H9 (cell line): ENCODE measurements around the gene SERTAD1. TPM values are rescaled to one million over a fixed set of nuclear protein-coding genes. Genes with fewer than 3 reads are reported as not detected.

Experiments used
- DNase-seq: peaks from one replicate; pipeline ENCODE4 v3.0.0-alpha.2; 2017
- H2AFZ ChIP-seq: one replicate; pipeline ENCODE4 v1.6.1; 2013; ENCODE audit warnings: mild to moderate bottlenecking, low read length, control low read depth, moderate library complexity
- H2AK5ac ChIP-seq: 2 replicates; pipeline ENCODE4 v1.6.1; 2013; ENCODE audit warnings: low read length, control low read depth, mixed read lengths; ENCODE audit not compliant: insufficient read length
- H2BK120ac ChIP-seq: one replicate; pipeline ENCODE4 v1.6.1; 2013; ENCODE audit warnings: low read depth, mild to moderate bottlenecking, low read length, control low read depth, inconsistent platforms; ENCODE audit not compliant: poor library complexity, severe bottlenecking
- H2BK12ac ChIP-seq: 2 replicates; pipeline ENCODE4 v1.6.1; 2013; ENCODE audit warnings: low read length, control low read depth, mixed read lengths, low read depth; ENCODE audit not compliant: insufficient read length
- H2BK15ac ChIP-seq: 2 replicates; pipeline ENCODE4 v1.6.1; 2013; ENCODE audit warnings: low read depth, low read length, control low read depth
- H2BK20ac ChIP-seq: one replicate; pipeline ENCODE4 v1.6.1; 2013; ENCODE audit warnings: low read depth, mild to moderate bottlenecking, low read length, control low read depth, inconsistent platforms; ENCODE audit not compliant: poor library complexity, severe bottlenecking
- H2BK5ac ChIP-seq: 2 replicates; pipeline ENCODE4 v1.6.1; 2013; ENCODE audit warnings: low read length, control low read depth, mixed read lengths; ENCODE audit not compliant: insufficient read length
- H3K14ac ChIP-seq: 2 replicates; pipeline ENCODE4 v1.6.1; 2013; ENCODE audit warnings: low read length, control low read depth; ENCODE audit not compliant: insufficient read depth
- H3K18ac ChIP-seq: 2 replicates; pipeline ENCODE4 v1.6.1; 2013; ENCODE audit warnings: low read depth, mild to moderate bottlenecking, mixed read lengths, low read length, control low read depth; ENCODE audit not compliant: insufficient read length
- H3K23ac ChIP-seq: 2 replicates; pipeline ENCODE4 v1.6.1; 2013; ENCODE audit warnings: low read length, control low read depth, mixed read lengths, low read depth; ENCODE audit not compliant: insufficient read length
- H3K23me2 ChIP-seq: 2 replicates; pipeline ENCODE4 v1.6.1; 2013; ENCODE audit warnings: low read depth, mild to moderate bottlenecking, mixed read lengths, low read length, control low read depth; ENCODE audit not compliant: insufficient read length, poor library complexity, severe bottlenecking
- H3K27ac ChIP-seq: 2 replicates; pipeline ENCODE4 v1.5.1; 2013; ENCODE audit warnings: low read length, control low read depth, mixed read lengths, low read depth; ENCODE audit not compliant: insufficient read length
- H3K27me3 ChIP-seq: 2 replicates; pipeline ENCODE4 v1.6.1; 2013; ENCODE audit warnings: low read length, control low read depth, inconsistent platforms; ENCODE audit not compliant: insufficient read depth
- H3K4ac ChIP-seq: 2 replicates; pipeline ENCODE4 v1.6.1; 2013; ENCODE audit warnings: low read depth, mild to moderate bottlenecking, control low read depth, inconsistent platforms, low read length, moderate library complexity
- H3K4me1 ChIP-seq: 2 replicates; pipeline ENCODE4 v1.6.1; 2013; ENCODE audit warnings: low read length, control low read depth, inconsistent platforms; ENCODE audit not compliant: insufficient read depth
- H3K4me2 ChIP-seq: 2 replicates; pipeline ENCODE4 v1.6.1; 2013; ENCODE audit warnings: low read length, control low read depth, mixed read lengths; ENCODE audit not compliant: insufficient read length, insufficient read depth
- H3K56ac ChIP-seq: 2 replicates; pipeline ENCODE4 v1.6.1; 2013; ENCODE audit warnings: low read depth, mild to moderate bottlenecking, mixed read lengths, low read length, control low read depth; ENCODE audit not compliant: insufficient read length
- H3K79me1 ChIP-seq: 2 replicates; pipeline ENCODE4 v1.6.1; 2013; ENCODE audit warnings: low read depth, mild to moderate bottlenecking, moderate library complexity, low read length, control low read depth, inconsistent platforms; ENCODE audit not compliant: insufficient read depth, poor library complexity, severe bottlenecking
- H3K79me2 ChIP-seq: 2 replicates; pipeline ENCODE4 v1.6.1; 2013; ENCODE audit warnings: low read length, control low read depth, inconsistent platforms; ENCODE audit not compliant: insufficient read depth
- H3K9ac ChIP-seq: 2 replicates; pipeline ENCODE4 v1.6.1; 2013; ENCODE audit warnings: low read length, control low read depth, mixed read lengths; ENCODE audit not compliant: insufficient read length; ENCODE audit errors: extremely low read depth
- H3K9me3 ChIP-seq: one replicate; pipeline ENCODE4 v1.6.1; 2013; ENCODE audit warnings: low read depth, low read length, inconsistent platforms; ENCODE audit not compliant: control insufficient read depth
- H3T11ph ChIP-seq: one replicate; pipeline ENCODE4 v1.6.1; 2013; ENCODE audit warnings: mild to moderate bottlenecking, low read length, control low read depth, inconsistent platforms
- H4K20me1 ChIP-seq: one replicate; pipeline ENCODE4 v1.6.1; 2013; ENCODE audit not compliant: control insufficient read depth, insufficient read length, insufficient read depth
- H4K5ac ChIP-seq: 2 replicates; pipeline ENCODE4 v1.6.1; 2013; ENCODE audit warnings: low read depth, mild to moderate bottlenecking, mixed read lengths, low read length, control low read depth; ENCODE audit not compliant: insufficient read length
- H4K8ac ChIP-seq: replicated peaks from 2 replicates; pipeline ENCODE4 v1.6.1; 2013; ENCODE audit warnings: low read length, control low read depth, mixed read lengths, low read depth; ENCODE audit not compliant: insufficient read length
- H4K91ac ChIP-seq: 2 replicates; pipeline ENCODE4 v1.6.1; 2013; ENCODE audit warnings: low read depth, mild to moderate bottlenecking, moderate library complexity, mixed read lengths, low read length, control low read depth; ENCODE audit not compliant: insufficient read length
- H3K27ac Mint-ChIP-seq, 3 experiments: 2 replicates in 2 of 3; 3 replicates in 1 of 3; pipeline ENCODE4 v1.8.0; 2020 to 2021; ENCODE audit warnings: mixed read lengths in 3 of 3, mild to moderate bottlenecking in 1 of 3, moderate library complexity in 1 of 3
- H3K27me3 Mint-ChIP-seq: 2 replicates; pipeline ENCODE4 v1.8.0; 2021; ENCODE audit warnings: low read depth, mild to moderate bottlenecking, moderate library complexity, mixed read lengths
- H3K36me3 Mint-ChIP-seq, 3 experiments: 2 replicates in 2 of 3; 3 replicates in 1 of 3; pipeline ENCODE4 v1.8.0; 2020 to 2021; ENCODE audit warnings: low read depth in 3 of 3, mixed read lengths in 3 of 3; ENCODE audit not compliant: insufficient read depth in 1 of 3
- H3K4me1 Mint-ChIP-seq, 2 experiments: 2 replicates each; pipeline ENCODE4 v1.8.0; 2020; ENCODE audit warnings: mixed read lengths in 2 of 2
- H3K4me3 Mint-ChIP-seq, 2 experiments: 2 replicates in 1 of 2; 3 replicates in 1 of 2; pipeline ENCODE4 v1.8.0; 2020 to 2021; ENCODE audit warnings: mild to moderate bottlenecking in 2 of 2, mixed read lengths in 2 of 2, moderate library complexity in 1 of 2
- H3K9me3 Mint-ChIP-seq, 2 experiments: 2 replicates in 1 of 2; 3 replicates in 1 of 2; pipeline ENCODE4 v1.8.0; 2020; ENCODE audit warnings: mild to moderate bottlenecking in 2 of 2, mixed read lengths in 2 of 2, moderate library complexity in 1 of 2
- CTCF ChIP-seq: fragments of 200-600 bp; sonication (generic); conservative IDR thresholded peaks from 3 replicates; pipeline ENCODE4 v1.8.0; 2021; ENCODE audit warnings: antibody characterized with exemption, mild to moderate bottlenecking
- WGBS: extraction: QIAGEN DNeasy Blood & Tissue Kit; methylation state at CpG from one replicate; pipeline ENCODE4 v1.1.7; 2013; ENCODE audit warnings: missing lambda C conversion rate, low lambda C conversion rate, mixed read lengths; ENCODE audit not compliant: insufficient read length; ENCODE audit errors: extremely low coverage; 5-methylcytosine and 5-hydroxymethylcytosine counted together
- total RNA-seq: library from RNA; stranded (reverse); gene quantifications from 2 replicates; pipeline ENCODE4 v1.2.1, GENCODE V29; 2021

SERTAD1 gene
- total RNA-seq, 1 experiment from 2014 or later = 7.9 TPM

- Histone ChIP-seq H3K27ac (no peak overlapping the region), H3K56ac (no peak overlapping the region), H2BK15ac (no peak overlapping the region), H4K20me1 (no peaks in the 10 kb centered on the region), H2BK5ac (no peak overlapping the region), H3K23ac (no peak overlapping the region), H3K23me2 (peaks cover 5% of the 10 kb centered on the region), H3K9ac (no peak overlapping the region), H3T11ph (no peak overlapping the region), H3K79me2 (no peaks in the 10 kb centered on the region), H3K9me3 (no peaks in the 10 kb centered on the region), H3K4me1 (no peaks in the 10 kb centered on the region), H3K4me2 (no peak overlapping the region), H2BK120ac (no peak overlapping the region), H2AFZ (no peak overlapping the region), H3K14ac (no peak overlapping the region), H4K91ac (no peak overlapping the region), H3K27me3 (no peaks in the 10 kb centered on the region; the same call in 1 of the 2 replicates), H4K8ac (no peak overlapping the region), H3K4ac (no peak overlapping the region), H2BK12ac (no peak overlapping the region), H3K79me1 (no peaks in the 10 kb centered on the region), H4K5ac (no peak overlapping the region), H2AK5ac (no peak overlapping the region), H3K18ac (no peak overlapping the region), H2BK20ac (no peak overlapping the region)
- no peaks in the 10 kb centered on the region; a peak in 1 of 7 replicates for H3K36me3 Mint-ChIP-seq
- no peak for TF ChIP-seq CTCF
- H3K4me1 Mint-ChIP-seq = peaks cover 11 to 19% of the 10 kb centered on the region in 2 experiments
- H3K4me3 Mint-ChIP-seq = no peak overlapping the region
- WGBS = no CpG with 5 or more reads among the region's 41 CpGs
- peaks cover 11% of the 10 kb centered on the region for H3K27me3 Mint-ChIP-seq
- H3K27ac Mint-ChIP-seq = no peak overlapping the region; a peak in 2 of 7 replicates
- no peaks in the 10 kb centered on the region for H3K9me3 Mint-ChIP-seq
- no peak for DNase-seq
These were observed 31.6 kb downstream of the SERTAD1 start for GRCh38 chr19:40393894-40394815.
